NCI-H526 treated with DMSO at 0.1 percent for 48 hours (cell line): ENCODE results near the gene AGBL4.

Experiments
- DNase-seq: peaks from one replicate; lab custom pipeline; 2025; lab: John Stamatoyannopoulos, UW

AGBL4 gene

DNA sequence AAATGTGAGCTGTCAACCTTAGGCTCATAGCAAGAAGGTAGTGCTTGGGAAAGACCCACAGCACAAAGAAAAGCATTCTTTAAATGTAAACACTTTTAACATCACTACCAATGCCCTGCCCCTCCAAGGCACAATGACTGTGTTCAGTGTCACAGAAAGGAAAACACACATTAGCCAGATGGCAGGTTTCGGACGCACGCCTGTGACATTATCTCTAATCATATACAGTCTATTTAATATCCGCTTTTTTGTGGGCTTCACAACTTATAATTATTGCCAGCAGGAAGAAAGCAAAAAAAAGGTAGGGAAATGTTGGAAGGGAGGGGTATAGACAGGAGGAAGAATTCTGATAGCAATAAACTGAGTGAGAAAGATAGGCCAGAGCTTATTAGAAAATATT lies 1134.7 kb downstream of the AGBL4 start:
- no peak for DNase-seq

DNA sequence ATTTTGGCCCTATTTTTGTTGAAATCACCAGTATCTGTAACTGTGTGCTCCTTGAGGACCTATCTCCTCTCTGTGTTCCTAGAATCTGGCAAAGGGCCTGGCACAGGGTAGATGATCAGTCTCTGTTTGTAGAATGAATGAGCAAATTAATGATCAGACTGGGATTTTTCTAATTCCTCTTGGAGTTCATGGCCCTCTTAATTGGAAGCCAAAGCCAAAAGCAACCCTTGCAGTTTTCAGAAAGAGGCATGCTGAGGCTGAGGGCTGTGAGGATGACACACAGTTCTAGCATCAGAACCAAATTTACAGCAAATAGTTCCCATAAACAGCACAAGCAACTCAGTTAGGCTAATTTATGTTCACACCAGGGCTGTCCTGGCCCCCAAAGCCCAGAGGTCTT lies 1136.0 kb downstream of the AGBL4 start:
- DNase-seq: no peak

DNA sequence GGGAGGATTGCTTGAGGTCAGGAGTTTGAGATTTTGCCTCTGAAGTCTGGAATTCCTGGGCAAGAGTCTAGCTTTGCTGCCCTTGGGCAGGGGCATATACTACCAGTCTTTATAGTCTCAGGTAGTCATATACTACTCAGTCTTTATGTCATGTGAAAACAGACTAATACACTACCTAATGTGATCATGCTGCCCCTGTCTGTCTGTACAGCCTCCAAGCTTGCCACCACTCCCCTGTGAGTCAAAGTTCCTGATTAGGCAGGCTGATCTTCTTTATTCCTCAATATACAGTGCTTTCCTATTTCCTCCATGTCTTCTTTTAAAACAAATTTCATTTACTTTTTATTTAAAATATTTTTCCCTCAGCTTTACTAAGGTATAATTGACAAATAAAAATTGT lies 1141.7 kb downstream of the AGBL4 start:
- no peak for DNase-seq

DNA sequence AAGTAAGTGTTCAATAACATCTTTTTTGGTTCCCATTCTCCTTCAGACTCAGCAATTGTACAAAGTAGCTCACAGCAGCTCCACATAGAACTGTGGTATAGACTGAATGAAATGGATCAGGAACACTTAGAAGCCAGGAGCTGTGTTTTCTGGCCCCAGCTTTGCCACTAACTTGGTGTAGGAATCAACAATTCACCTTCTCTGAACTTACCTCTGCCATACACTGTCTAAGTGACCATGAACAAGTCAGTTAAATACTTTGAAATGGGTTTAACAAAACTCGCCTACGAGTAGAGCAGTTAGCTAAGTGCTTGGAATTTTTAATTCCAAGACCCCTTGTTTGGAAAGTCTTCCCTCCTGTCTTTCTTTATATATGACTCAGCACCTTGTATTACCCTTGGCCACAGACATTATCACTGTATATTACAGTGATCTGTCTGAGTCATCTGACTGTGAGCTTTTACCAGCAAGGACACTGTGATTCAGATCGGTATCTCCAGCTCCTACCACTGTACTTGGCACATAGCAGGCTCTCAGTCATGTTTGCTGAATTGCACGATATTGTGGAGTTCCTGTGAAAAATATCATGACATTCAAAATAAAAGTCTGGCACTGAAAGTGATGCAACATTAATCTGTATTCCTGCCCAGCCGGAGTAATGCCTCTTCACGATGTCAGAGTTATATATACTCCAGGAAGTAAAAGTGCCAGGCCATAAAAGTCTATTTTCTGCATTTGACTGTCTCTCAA lies 1145.4 kb downstream of the AGBL4 start:
- DNase-seq: no peak

DNA sequence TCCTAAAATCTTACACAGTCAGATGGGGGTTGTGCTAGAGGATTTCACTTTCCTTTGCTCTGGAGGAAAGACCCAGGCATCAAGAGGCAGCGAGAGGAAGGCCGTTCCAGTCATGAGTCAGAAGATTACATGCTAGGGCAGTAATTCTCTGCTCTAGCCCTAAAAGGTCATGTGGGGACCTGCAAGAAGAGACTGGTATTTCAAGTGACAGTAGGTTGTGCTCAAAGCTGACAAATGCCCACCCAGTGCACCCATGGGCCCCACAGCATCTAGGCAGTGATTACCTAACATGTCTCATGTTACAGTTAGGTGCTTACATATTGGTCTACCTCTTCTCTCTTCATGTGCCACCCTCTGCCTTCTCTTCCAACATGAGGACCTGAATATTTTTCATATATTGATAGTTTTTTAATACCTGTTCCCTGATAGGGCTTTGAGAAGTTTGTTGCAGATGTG lies 1147.4 kb downstream of the AGBL4 start:
- DNase-seq: no peak

DNA sequence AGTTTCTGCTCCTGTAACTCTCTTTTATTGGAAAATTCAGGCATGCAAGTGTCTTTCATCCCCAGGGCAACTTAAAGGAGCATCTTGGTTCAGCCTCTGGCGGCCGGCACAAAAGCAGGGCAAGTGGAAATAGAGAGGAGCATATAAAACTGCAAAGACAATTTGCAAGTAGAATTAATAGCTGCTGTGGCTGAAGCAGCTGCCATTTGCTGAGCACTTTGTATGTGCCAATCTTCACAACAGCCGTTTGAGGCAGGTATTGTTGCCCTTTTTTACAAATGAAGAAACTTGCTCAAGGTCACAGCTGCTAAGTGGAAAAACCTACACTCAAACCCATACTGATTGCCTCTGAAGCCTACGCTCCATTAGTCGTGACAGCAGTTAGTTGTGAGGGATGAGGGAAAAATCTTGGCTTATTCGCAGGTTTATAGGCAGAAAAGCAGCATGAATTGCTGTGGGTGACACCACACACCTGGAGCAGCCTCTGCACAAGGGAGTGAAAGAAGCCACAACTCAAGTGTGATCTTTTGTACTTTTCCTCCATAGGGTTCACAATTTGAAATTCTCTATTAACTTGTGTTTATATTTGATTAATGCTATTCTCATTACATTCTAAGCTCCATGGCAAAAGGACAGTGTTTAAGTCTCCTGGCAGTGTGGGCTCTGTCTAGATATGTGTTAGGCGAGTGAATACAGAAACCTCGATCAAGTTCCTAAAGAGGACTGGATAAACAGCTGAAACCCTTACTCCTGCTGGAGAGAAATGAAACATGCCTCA lies 1148.0 kb downstream of the AGBL4 start:
- DNase-seq: peak; percentile 12

DNA sequence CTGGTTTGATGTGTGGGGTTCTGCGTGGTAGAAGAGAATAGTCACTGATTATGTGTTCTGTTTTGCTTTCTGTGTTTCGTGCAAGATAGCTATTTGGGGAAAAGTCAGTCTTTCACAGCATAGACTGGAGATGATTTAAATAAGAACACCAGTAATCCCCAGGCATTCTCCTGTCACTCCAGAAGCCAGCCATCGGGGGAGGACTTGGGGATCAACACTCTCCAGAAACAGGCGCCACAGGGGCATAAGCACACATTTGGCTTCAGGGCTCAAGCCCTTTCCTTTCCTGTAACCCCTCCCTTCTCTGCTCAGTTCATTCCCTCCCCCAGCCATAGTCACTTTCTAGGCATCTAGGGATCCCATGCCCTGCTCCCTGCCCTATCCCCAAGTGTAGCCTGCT lies 1149.8 kb downstream of the AGBL4 start:
- DNase-seq: no peak

DNA sequence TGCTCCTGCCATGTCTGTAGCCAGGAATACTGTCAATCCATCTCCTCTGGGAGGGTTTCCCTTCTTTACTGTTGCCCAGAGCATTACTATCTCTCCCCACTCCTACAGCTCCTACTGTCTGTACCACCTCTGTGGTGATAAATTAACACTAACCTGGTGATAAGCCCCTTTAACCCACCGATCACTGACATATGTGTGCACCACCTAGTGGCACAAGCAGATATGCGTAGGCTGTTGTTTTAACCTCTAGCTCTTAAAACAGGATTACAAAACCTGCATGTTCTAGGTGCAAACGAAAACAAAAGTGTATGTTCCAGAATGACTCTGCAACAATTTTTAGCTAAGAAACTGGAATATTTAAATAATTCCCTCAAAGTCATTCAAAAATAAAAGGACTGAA lies 1153.2 kb downstream of the AGBL4 start:
- peak; percentile 15 for DNase-seq

DNA sequence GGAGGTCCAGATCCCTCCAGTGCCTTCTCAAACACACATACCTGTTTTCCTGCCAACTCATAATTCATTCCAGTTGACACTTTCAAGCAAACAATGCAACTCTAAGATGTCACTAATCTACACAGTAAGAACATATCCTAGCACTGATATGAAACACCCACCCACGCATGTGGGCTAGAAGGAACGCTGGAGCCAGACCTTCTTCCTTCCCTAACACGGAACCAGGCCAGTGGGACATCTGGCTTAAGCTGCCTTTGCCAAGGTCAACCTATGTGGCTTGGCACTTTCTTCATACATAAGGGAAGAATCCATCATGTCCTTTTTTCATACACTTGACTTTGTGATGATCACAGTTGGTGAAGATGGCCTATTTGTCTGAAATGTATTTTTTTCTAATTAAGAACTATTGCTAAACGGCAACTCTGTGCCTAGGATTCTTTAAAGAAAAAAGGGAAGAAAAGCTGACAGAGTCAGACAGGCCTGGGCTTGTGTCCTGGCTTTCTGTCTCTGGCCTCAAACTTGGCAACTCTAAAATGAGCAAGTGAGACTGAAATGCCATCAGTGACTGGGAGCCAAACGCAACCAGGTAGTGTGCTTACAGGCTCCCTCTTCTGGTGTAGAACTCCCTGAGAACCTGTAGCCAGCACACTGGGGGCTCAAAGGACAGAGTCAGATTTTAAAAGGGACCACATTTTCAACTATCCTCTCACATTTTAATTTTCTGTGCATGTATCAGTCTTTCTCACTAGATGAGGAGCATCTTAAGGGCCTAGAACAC lies 1154.4 kb downstream of the AGBL4 start:
- DNase-seq: no peak

DNA sequence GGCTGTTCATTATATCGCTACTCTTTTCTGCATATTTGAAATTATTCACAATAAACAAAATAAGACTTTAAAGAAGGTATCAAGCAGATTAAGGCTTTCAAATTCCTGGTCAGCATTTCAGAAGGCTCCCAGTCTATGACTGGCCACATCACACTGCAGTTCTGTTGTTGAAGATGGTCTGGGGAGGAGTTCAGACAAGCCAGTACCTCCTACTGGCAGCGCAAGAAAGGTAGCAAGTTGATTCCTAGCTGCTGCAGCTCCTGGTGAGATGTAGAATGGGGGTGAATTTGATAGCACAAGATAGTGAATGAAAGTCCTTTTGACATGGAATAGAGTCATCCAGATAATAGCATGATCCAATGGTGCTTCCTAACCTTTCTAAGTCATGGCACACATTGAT lies 1158.8 kb downstream of the AGBL4 start:
- no peak for DNase-seq

DNA sequence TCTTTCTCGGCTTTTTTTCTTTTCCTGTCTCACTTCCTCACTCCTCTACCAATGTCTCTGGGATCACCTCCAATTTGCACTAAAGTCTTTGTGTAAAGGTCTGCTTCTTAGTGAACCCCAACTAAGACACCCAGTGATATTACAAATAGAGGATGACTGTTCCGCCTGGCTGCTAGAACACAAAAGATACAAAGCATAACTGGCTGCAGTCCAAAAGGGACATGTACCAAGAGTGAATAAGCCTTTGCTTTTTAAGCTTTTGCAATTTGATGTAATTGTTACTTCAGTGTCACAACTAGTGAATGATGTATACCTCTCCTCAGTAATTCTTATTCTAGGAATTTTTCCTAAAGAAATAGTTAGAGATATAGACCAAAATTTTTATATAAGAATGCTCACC lies 1164.3 kb downstream of the AGBL4 start:
- DNase-seq: no peak

DNA sequence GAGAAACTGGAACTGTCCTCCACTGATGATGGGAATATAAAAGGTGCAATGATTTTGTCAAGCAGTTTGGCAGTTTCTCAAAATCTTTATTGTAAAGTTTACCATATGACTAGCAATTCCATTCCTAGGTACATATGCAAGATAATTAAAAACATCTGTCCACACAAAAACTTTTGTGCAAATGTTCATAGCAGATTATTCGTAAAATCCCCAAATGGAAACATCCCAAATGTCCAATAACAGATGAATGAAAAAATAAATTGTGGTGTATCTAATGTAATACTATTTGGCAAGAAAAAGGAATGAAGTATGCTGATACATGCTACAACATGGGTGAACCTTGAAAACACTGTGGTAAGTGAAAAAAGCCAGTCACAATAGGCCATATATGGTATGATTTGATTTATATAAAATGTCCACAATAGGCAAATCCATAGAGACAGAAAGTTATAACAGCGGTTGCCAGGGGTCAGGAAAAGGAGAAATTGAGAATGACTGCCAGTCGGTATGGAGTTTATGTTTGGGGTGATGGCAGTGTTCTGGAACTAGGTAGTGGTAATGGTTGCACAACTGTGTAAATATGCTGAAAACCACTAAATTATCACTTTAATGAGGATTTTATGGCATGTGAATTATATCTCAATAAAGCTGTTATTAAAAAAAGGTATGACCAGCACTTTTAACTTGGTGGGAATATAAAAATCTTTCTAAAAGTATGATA lies 1165.4 kb downstream of the AGBL4 start:
- no peak for DNase-seq

DNA sequence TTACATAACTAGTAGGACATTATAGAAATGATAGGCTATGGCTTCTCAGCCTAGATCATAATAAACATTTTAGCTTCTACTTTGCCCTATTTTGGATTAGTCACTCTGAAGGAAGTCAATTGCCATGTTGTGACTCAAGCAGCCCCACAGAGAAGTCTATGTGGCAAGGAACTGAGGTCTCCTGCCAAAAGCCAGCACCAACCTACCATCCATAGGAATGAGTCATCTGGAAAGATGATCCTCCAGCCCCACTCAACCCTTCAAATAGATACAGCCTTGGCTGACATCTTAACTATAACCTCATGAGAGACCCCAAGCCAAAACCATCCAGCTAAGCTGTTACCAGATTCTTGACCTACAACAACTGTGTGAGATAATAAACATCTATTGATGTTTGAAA lies 1170.7 kb downstream of the AGBL4 start:
- no peak for DNase-seq

DNA sequence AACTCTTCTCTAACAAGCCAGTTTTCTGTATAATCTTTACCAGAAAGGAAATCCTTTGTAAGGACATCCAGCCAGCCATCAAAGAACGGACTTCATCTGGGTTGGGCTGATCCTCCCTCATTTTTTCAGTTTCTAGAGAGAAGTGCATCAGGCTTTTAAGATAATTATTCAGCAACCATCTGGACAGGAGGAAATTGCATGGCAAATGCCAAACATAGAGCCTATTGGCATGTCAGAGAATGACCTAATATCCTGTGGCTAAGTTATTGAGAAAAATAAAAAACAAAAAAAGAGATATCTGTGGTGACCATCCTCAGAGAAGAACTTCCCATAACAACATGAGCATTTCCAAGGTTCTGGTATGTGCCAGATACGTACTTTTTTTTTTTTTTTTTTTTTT lies 1172.1 kb downstream of the AGBL4 start:
- DNase-seq: no peak

DNA sequence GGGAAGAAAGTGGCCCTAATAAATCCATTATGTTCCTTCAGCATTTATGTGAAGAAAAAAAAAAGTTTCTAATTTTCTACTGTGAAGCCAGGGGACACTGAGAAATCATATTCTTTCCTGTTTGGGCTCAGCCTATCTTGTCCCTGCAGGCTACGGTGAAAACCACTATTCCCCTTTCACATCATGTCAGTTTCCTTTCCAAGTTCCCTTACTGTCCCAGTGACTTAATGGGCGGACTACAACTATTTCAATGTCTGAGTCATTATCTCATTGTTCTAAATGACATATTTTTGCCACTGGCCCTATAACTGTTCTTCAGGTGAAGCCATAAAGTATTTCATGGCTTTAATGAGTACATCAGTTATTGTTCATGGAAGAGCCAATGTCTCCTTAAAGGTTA lies 1175.7 kb downstream of the AGBL4 start:
- DNase-seq: no peak

DNA sequence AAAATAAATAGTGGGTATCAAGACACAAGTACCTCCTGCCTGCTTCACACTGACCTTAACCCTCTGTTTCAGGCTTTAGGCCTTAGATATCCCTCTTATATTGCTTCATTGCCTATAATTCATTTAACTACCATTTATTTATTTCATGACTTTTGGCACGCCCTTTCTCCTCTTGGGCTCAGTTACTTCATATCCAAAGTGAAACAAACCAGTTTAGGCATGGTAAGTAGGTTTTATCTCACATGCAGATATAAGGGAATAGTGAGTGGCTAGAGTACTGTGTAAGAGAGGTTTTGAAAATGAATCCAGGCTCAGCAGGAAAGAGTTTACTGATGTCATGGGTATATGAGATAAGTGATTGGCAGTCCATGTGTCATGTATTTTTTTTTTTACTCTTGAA lies 1177.3 kb downstream of the AGBL4 start:
- no peak for DNase-seq

DNA sequence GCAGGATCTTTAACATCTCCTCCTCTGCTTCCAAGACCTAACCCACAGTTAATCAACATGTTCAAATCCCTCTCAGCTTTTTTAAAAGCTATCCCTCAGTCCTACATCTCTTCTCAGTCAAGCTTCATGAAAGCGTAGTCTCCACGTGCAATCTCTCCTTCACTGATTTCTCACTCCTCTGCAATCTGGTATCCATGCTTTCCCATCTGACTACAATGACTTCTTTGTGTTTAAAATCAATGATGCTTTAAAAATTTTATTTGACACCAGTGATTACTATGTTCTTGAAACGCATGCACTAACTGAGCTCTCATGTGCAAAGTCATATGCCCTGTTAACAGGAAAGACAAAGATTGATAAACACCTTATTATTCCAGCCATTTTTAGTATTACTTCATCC lies 1179.6 kb downstream of the AGBL4 start:
- DNase-seq: no peak

DNA sequence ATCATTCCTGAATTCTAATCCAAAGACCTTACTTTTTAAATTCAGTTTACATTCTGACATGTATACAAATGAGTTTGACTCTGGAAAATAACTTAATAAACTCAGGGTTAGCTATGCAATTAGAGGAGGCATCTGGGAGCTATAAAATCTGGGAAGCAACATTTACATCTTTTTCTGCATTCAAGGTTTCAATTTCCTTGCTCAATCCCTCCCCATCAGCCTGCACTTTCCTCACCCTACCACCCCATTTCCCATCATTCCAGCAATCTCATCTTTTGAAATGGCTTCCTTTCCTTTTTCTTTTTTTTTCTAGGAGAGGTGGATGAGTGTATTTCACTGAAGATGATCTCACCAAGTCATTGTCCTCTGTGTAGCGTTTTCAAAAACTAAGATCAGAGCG lies 1181.8 kb downstream of the AGBL4 start:
- DNase-seq: peak; percentile 92

DNA sequence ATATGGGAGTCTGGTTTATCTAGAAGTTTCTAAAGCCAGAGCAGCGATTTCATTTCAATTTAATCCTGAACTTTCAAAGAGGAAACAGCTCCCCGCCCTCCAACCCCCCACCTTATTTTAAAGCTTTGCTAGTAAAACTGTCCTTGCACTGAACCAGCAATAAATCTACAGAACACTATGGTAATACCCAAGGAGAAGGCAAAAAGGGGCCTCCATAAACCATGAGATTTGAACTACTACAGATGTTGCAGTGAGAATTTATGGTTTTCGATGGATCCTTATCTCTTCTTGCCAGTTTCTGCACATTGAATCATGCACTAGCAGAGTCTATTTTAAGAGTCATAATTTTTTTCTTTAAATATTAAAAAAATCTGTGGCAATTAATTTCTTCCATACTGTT lies 1182.3 kb downstream of the AGBL4 start:
- DNase-seq: no peak

DNA sequence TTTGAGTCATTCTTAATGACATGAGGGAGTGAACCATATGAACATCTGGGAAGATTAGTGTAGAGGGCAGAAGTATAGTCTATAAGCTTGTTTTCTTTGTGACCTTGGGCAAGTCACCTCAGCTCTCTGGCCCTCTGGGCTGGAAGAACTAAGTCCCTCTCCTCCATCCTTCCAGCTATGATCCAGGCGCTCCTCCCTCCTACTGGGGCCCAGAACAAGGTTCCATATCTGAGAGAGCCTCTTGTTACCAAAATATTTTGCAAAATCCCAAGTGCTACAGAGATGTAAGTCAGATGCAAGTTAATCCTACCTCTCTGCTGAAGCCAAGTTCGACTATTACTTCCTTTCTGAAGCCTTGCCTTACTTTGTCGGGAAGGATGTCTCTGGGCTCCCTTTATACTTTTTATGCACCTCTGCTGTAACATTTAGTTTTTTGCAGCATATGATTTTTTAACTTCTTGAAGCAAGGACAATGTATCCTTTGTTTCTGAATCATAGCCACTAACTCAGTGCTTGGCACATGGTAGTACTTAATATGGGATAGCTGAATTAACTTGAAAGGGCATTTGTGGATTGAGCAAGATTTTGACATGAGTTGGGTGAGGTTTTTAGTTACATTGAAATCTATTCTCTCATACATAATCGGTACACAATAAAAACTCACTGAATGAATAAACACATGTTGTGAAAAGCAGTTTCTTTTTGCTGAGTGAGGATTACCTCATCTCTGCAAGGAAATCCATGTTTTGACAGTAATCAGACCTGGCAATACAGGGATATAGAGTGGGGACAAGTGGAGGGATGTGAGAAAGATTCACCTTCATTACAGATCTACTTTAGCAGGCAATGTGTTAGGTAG lies 1192.4 kb downstream of the AGBL4 start:
- DNase-seq: no peak

DNA sequence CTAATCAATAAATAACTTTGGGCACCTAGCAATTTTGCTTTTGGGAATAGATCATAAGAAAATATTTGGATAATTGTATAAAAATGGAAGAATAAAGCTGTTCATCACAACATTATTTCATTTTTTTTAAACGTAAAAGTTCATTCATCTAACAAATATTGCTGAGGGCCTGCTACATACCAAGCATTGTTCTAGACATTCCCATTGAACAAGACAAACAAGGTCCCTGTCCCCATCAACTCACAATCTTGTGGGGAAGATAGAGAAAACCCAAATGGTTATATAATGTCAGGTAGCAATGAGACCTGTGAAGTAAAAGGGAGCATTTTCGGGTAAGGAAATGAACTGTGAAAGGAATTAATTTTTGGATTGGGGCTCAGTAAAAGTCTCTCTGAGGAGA lies 1193.0 kb downstream of the AGBL4 start:
- no peak for DNase-seq
